HepG2 (cell line): Measurements from ENCODE around the gene ACSM3.

ENCODE experiments used
- ATF1 ChIP-seq: IDR thresholded peaks from 2 replicates; pipeline ENCODE4 v1.6.1; 2016; ENCODE audit warnings: mild to moderate bottlenecking, control low read depth
- CBX5 ChIP-seq: sonication (generic); formaldehyde crosslinking; IDR thresholded peaks from 2 replicates; pipeline ENCODE4 v1.4.0; 2020; ENCODE audit warnings: missing genetic modification reagents, borderline replicate concordance
- CTCF ChIP-seq: sonication (generic); formaldehyde crosslinking; IDR thresholded peaks from 2 replicates; pipeline ENCODE4 v1.5.0; 2020; ENCODE audit warnings: mild to moderate bottlenecking, missing genetic modification reagents, moderate library complexity
- EP300 ChIP-seq, 3 experiments: sonication (generic) in 1 of 3; formaldehyde crosslinking in 1 of 3; IDR thresholded peaks; 2 replicates each; pipeline versions ENCODE4 v1.5.1 to v1.6.1; 2011 to 2020; ENCODE audit warnings: low read depth in 2 of 3, low read length in 2 of 3, borderline replicate concordance in 1 of 3, improper control_type of control experiment in 1 of 3, mild to moderate bottlenecking in 1 of 3, missing genetic modification reagents in 1 of 3, moderate library complexity in 1 of 3
- EZH2 ChIP-seq: conservative IDR thresholded peaks from 2 replicates; pipeline ENCODE4 v1.6.1; 2012; ENCODE audit warnings: mild to moderate bottlenecking, low read depth, low read length, moderate library complexity
- MIXL1 ChIP-seq: IDR thresholded peaks from 2 replicates; pipeline ENCODE4 v1.6.1; 2016
- NCOR1 ChIP-seq: fragments of 200-600 bp; sonication (generic); IDR thresholded peaks from 2 replicates; pipeline ENCODE4 v1.7.0; 2017; ENCODE audit warnings: antibody characterized with exemption, low read length, borderline replicate concordance
- NFATC3 ChIP-seq: sonication (generic); formaldehyde crosslinking; IDR thresholded peaks from 2 replicates; pipeline ENCODE4 v1.5.1; 2020; ENCODE audit warnings: mild to moderate bottlenecking, missing genetic modification reagents
- PHF21A ChIP-seq: sonication (generic); formaldehyde crosslinking; IDR thresholded peaks from 2 replicates; pipeline ENCODE4 v1.5.0; 2020; ENCODE audit warnings: mild to moderate bottlenecking, missing genetic modification reagents
- POLR2A ChIP-seq, 2 experiments: IDR thresholded peaks; 2 replicates each; pipeline ENCODE4 v1.6.1; 2011; ENCODE audit warnings: low read depth in 2 of 2, low read length in 2 of 2, mild to moderate bottlenecking in 1 of 2, moderate library complexity in 1 of 2; ENCODE audit not compliant: insufficient read depth in 1 of 2
- SETDB1 ChIP-seq: sonication (generic); formaldehyde crosslinking; IDR thresholded peaks from 2 replicates; pipeline ENCODE4 v1.5.1; 2020; ENCODE audit warnings: missing genetic modification reagents, mild to moderate bottlenecking, borderline replicate concordance
- TAF1 ChIP-seq: sonication (generic); formaldehyde crosslinking; IDR thresholded peaks from 2 replicates; pipeline ENCODE4 v1.4.0; 2020; ENCODE audit warnings: missing genetic modification reagents
- ZNF10 ChIP-seq: sonication (generic); formaldehyde crosslinking; IDR thresholded peaks from 2 replicates; pipeline ENCODE4 v1.4.0; 2020; ENCODE audit warnings: mild to moderate bottlenecking, low read depth, missing genetic modification reagents, borderline replicate concordance
- ZNF263 ChIP-seq: sonication (generic); formaldehyde crosslinking; IDR thresholded peaks from 2 replicates; pipeline ENCODE4 v1.4.0; 2020; ENCODE audit warnings: missing genetic modification reagents

- TF ChIP-seq PHF21A (CRISPR knock-in tag) (no peak), CBX5 (CRISPR knock-in tag) (no peak), NFATC3 (no peak), POLR2A (IDR thresholded peaks at IDR 0.05; ENCODE audit: insufficient read depth in 1 of 2, low read depth in 2 of 2, low read length in 2 of 2) (no peak), EP300 (IDR thresholded peaks at IDR 0.05; ENCODE audit: low read depth in 2 of 2, low read length in 2 of 2) (no peak), EP300 (CRISPR knock-in tag; IDR thresholded peaks at IDR 0.05; ENCODE audit: borderline replicate concordance) (no peak), CTCF (no peak), EZH2 (no peak), NCOR1 (no peak), ZNF10 (CRISPR knock-in tag) (no peak), SETDB1 (no peak), MIXL1 (CRISPR knock-in tag) (no peak), TAF1 (CRISPR knock-in tag) (no peak), ZNF263 (CRISPR knock-in tag) (no peak), ATF1 (CRISPR knock-in tag) (no peak)
These were observed 2.5 kb downstream of the ACSM3 start for GRCh38 chr16:20766294-20766693.
